Ectodermal cell (in vitro differentiated cells): Measurements from ENCODE around the gene INKA1.

Experiments
- H3K27ac ChIP-seq: 2 replicates; pipeline ENCODE4 v1.7.0; 2013; ENCODE audit warnings: mild to moderate bottlenecking, low read depth, low read length; ENCODE audit not compliant: insufficient read depth, poor library complexity, severe bottlenecking
- H3K27me3 ChIP-seq: 2 replicates; pipeline ENCODE4 v1.7.0; 2013; ENCODE audit warnings: mild to moderate bottlenecking, low read length; ENCODE audit not compliant: insufficient read depth, control insufficient read depth, poor library complexity, severe bottlenecking
- H3K36me3 ChIP-seq: one replicate; pipeline ENCODE4 v1.7.0; 2013; ENCODE audit warnings: low read length; ENCODE audit not compliant: control insufficient read depth, insufficient read depth
- H3K4me1 ChIP-seq: one replicate; pipeline ENCODE4 v1.7.0; 2013; ENCODE audit warnings: low read length; ENCODE audit not compliant: control insufficient read depth, insufficient read depth
- H3K4me3 ChIP-seq: 2 replicates; pipeline ENCODE4 v1.7.0; 2013; ENCODE audit warnings: low read depth, low read length, control low read depth; ENCODE audit not compliant: insufficient read depth
- H3K9me3 ChIP-seq: 2 replicates; pipeline ENCODE4 v1.7.0; 2013; ENCODE audit warnings: mild to moderate bottlenecking, low read length, moderate library complexity; ENCODE audit not compliant: control insufficient read depth
- WGBS, 2 experiments: methylation state at CpG; one replicate each; pipeline ENCODE4 v1.1.7; 2013; ENCODE audit warnings: missing lambda C conversion rate in 2 of 2; 5-methylcytosine and 5-hydroxymethylcytosine counted together

The INKA1 gene

DNA sequence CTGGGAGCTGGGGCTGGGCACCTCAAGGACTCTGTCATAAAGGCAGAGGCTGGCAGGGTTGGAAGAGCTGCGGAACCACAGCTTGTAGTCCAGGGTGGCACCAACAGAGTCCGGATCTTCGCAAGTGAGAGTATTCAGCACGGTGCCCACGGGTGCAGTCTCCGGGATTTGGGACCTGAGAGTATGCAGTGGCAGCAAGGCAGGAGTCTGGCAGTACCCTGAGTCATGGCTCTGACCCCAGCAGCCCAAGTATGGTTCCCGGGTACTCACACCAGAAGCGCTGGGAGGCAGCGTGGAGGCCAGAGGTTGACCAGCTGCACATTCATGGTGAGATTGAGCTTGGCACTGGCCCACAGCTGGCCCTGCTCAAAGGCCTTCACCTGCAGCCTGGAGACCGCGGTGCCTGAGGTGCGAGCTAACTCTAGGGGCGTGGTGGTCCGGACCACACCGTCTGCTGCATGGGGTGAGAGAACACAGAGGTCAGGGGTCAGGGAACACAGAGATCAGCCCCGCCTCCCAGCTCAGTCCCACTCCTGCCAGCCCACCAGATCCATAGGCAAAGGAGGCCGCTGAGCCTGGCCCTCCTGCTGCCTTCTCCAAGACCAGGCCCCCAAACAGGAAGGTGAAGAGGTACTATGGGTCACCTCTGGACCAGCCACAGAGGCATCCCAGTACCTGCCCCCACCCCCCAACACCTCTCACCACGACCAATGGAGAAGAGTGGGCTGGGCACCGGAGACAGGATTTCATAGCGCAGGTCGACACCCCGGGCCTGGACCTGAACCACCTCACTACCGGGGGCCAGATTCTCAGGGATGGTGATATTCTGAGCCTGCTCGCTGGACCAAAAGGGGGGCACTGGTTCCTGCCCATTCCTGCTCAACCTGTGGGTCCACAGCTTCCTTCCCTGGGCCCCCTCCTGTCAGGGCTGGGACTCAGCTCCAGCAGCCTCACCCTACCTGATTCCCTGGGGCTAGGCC is 7.8 kb upstream of the INKA1 start:
- Histone ChIP-seq H3K4me3 (no peak overlapping the region), H3K4me1 (peaks cover 6% of the 10 kb centered on the region), H3K27me3 (no peaks in the 10 kb centered on the region), H3K9me3 (no peaks in the 10 kb centered on the region), H3K27ac (no peak overlapping the region), H3K36me3 (no peaks in the 10 kb centered on the region)
- 90% methylated on average over 24 of the region's 24 CpGs for WGBS, 2 experiments

- Histone ChIP-seq H3K9me3 (no peaks in the 10 kb centered on the region), H3K27ac (no peak overlapping the region), H3K36me3 (no peaks in the 10 kb centered on the region), H3K4me1 (peaks cover 13% of the 10 kb centered on the region), H3K4me3 (no peak overlapping the region), H3K27me3 (peaks cover 27% of the 10 kb centered on the region)
- 70 to 74% methylated on average over 1 of the region's 1 CpG for whole genome bisulfite sequencing, 2 experiments
Observed at GRCh38 chr3:49799105-49799504, 4.0 kb upstream of the INKA1 start.

DNA sequence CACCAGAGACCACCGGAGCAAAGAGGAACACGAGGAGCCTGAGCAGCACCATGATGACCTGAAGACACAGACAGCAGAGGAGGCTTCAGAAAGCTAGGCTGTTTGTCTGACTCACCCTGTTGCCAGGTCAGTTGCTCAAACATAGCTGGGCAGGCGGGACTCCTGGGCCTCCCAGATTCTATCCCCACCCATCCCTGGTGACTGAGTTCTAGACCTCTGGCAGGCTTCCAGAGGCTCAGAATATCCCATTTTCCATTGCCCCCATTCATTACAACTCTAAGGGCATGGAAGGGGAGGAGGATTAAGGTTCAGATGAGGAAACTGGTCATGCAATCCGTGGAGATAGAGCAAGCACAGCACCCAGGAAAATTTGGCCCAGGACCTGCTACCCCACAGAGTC is 3.3 kb upstream of the INKA1 start, which contains the start of gene CDHR4:
CDHR4 (minus strand) TSS at position 113 of the 400 bp plus-strand sequence; CDS start at position 52, 61 bp downstream.
- Histone ChIP-seq H3K27ac (no peak within 1 kb of the TSS), H3K4me3 (no peak within 1 kb of the TSS), H3K27me3 (peaks cover 33% of the 10 kb centered on the region), H3K4me1 (peaks cover 14% of the 10 kb centered on the region), H3K9me3 (no peaks in the 10 kb centered on the region), H3K36me3 (no peaks in the 10 kb centered on the region)
- 88 to 89% methylated on average over 4 of the region's 4 CpGs for WGBS, 2 experiments

- peaks cover 41% of the 10 kb centered on the region for H3K27me3 ChIP-seq
- no peak overlapping the region for H3K4me3 ChIP-seq
- no peak overlapping the region for H3K27ac ChIP-seq
- WGBS, 2 experiments, result 87 to 89% methylated on average over 2 of the region's 2 CpGs
- H3K9me3 ChIP-seq, result no peaks in the 10 kb centered on the region
- no peaks in the 10 kb centered on the region for H3K36me3 ChIP-seq
- H3K4me1 ChIP-seq, result peaks cover 8% of the 10 kb centered on the region
Observed at GRCh38 chr3:49801160-49801559, 1.9 kb upstream of the INKA1 start.

DNA sequence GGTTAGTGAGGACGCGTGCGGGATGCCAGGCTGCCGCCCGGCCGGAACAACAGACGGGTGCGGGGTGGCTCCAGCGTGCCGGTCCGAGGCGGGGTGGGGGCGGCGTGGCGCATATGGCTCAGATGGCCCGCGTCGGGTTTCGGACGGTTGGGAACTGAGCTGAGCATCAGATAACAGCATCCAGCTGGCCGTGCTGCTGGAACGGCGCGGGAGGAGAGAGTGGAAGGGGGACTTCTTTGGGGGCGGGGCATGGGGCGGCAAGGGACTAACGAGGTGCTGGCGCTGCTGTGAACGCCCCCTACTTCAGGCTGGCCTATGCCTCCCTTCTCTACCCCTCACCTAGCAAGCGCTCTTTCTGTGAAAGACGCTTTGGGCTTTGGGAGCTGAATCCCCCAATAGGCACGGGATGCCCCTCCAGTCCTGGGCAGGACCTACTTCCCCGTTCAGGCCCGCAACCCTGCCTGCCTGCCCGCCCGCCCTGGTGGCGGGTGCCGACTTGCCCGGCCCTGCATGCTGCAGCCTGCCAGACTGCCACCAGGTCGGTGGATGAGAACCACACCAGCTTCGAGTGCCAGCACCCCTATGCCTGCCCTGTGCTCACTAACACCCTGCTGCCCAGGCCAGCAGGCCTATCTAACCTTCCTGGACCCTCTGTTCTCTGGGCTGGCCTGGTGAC is 542 bp downstream of the INKA1 start:
- Histone ChIP-seq H3K4me1 (peaks cover 16% of the 10 kb centered on the region), H3K9me3 (no peaks in the 10 kb centered on the region), H3K4me3 (peak overlapping the region; percentile 82), H3K27ac (no peak overlapping the region), H3K36me3 (no peaks in the 10 kb centered on the region), H3K27me3 (peaks cover 41% of the 10 kb centered on the region)
- 11 to 12% methylated on average over 41 of the region's 41 CpGs for WGBS, 2 experiments

- Histone ChIP-seq H3K4me3 (peak overlapping the region; percentile 82), H3K9me3 (no peaks in the 10 kb centered on the region), H3K27me3 (peaks cover 41% of the 10 kb centered on the region), H3K36me3 (no peaks in the 10 kb centered on the region), H3K4me1 (peaks cover 16% of the 10 kb centered on the region), H3K27ac (no peak overlapping the region)
- 89 to 93% methylated on average over 26 of the region's 26 CpGs for WGBS, 2 experiments
Observed at GRCh38 chr3:49804141-49805041, 1.3 kb downstream of the INKA1 start.

GRCh38 chr3:49805367-49805782 is 2.3 kb downstream of the INKA1 start:
- H3K4me1 ChIP-seq, result peaks cover 16% of the 10 kb centered on the region
- no peak overlapping the region for H3K27ac ChIP-seq
- H3K36me3 ChIP-seq, result no peaks in the 10 kb centered on the region
- WGBS, 2 experiments, result 89 to 90% methylated on average over 3 of the region's 3 CpGs
- H3K4me3 ChIP-seq, result no peak overlapping the region
- no peaks in the 10 kb centered on the region for H3K9me3 ChIP-seq
- H3K27me3 ChIP-seq, result peaks cover 41% of the 10 kb centered on the region

GRCh38 chr3:49805897-49806701 is 3.0 kb downstream of the INKA1 start:
- H3K4me3 ChIP-seq, result no peak overlapping the region
- WGBS, 2 experiments, result 59 to 73% methylated on average over 11 of the region's 11 CpGs
- H3K27ac ChIP-seq, result peak overlapping the region; percentile 3
- no peaks in the 10 kb centered on the region for H3K36me3 ChIP-seq
- no peaks in the 10 kb centered on the region for H3K9me3 ChIP-seq
- peaks cover 40% of the 10 kb centered on the region for H3K27me3 ChIP-seq
- H3K4me1 ChIP-seq, result peaks cover 16% of the 10 kb centered on the region

DNA sequence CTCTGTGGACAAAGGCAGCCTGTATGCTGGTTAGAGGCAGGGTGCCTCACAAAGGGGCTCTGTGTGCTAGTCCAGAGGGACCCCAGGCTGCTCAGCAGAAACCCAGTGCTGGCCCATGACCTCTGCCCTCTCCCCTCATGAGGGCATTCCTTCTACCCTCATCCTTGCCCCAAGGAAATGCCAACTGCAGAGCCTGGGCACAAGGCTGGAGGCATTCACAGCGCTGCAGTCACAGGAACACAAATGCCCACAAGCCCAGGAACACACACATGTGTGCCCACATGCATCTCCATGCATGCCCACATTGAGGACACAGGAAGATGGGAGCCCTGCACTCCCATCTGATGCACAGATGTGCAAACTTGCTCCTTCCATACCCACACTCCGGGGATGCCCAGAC is 3.8 kb downstream of the INKA1 start:
- H3K4me1 ChIP-seq, result peaks cover 16% of the 10 kb centered on the region
- H3K9me3 ChIP-seq, result no peaks in the 10 kb centered on the region
- no peaks in the 10 kb centered on the region for H3K36me3 ChIP-seq
- 91 to 94% methylated on average over 2 of the region's 2 CpGs for WGBS, 2 experiments
- no peak overlapping the region for H3K4me3 ChIP-seq
- peaks cover 33% of the 10 kb centered on the region for H3K27me3 ChIP-seq
- H3K27ac ChIP-seq, result peak overlapping the region; percentile 3
